Smooth muscle cell (in vitro differentiated cells): ENCODE data around the gene CAMSAP2. TPM values are rescaled to one million over a fixed set of nuclear protein-coding genes. Genes with fewer than 3 reads are reported as not detected.

Source experiments
- DNase-seq: peaks from one replicate; lab custom pipeline; 2025; ENCODE audit not compliant: unreplicated experiment; lab: John Stamatoyannopoulos, UW
- H2AFZ ChIP-seq: fragments of 200-600 bp; sonication (generic); 2 replicates; pipeline ENCODE4 v1.6.0; 2016; ENCODE audit warnings: antibody characterized with exemption, low read depth, mild to moderate bottlenecking
- H3F3A ChIP-seq: fragments of 200-600 bp; sonication (generic); 2 replicates; pipeline ENCODE4 v1.6.0; 2017; ENCODE audit warnings: antibody characterized with exemption, low read depth
- H3K27ac ChIP-seq: fragments of 200-600 bp; sonication (generic); 2 replicates; pipeline ENCODE4 v1.5.1; 2016; ENCODE audit warnings: low read depth, mild to moderate bottlenecking
- H3K27me3 ChIP-seq: fragments of 200-600 bp; sonication (generic); 2 replicates; pipeline ENCODE4 v1.6.1; 2016; ENCODE audit warnings: low read depth, mild to moderate bottlenecking
- H3K36me3 ChIP-seq: fragments of 200-600 bp; sonication (generic); 2 replicates; pipeline ENCODE4 v1.5.1; 2016; ENCODE audit warnings: low read depth
- H3K4me1 ChIP-seq: fragments of 200-600 bp; sonication (generic); 2 replicates; pipeline ENCODE4 v1.5.1; 2016; ENCODE audit warnings: low read depth
- H3K4me2 ChIP-seq: fragments of 200-600 bp; sonication (generic); 2 replicates; pipeline ENCODE4 v1.6.0; 2016; ENCODE audit warnings: mild to moderate bottlenecking
- H3K4me3 ChIP-seq: fragments of 200-600 bp; sonication (generic); 2 replicates; pipeline ENCODE4 v1.5.1; 2016; ENCODE audit warnings: mild to moderate bottlenecking
- H3K79me2 ChIP-seq: fragments of 200-600 bp; sonication (generic); 2 replicates; pipeline ENCODE4 v1.6.0; 2016; ENCODE audit warnings: low read depth, mild to moderate bottlenecking
- H3K9ac ChIP-seq: fragments of 200-600 bp; sonication (generic); 2 replicates; pipeline ENCODE4 v1.6.0; 2016; ENCODE audit warnings: low read depth
- H3K9me3 ChIP-seq: fragments of 200-600 bp; sonication (generic); replicated peaks from 2 replicates; pipeline ENCODE4 v1.5.1; 2016; ENCODE audit warnings: low read depth
- H4K20me1 ChIP-seq: fragments of 200-600 bp; sonication (generic); 2 replicates; pipeline ENCODE4 v1.6.0; 2016; ENCODE audit warnings: low read depth
- CTCF ChIP-seq: fragments of 200-600 bp; sonication (generic); IDR thresholded peaks from 2 replicates; pipeline ENCODE4 v1.5.1; 2017; ENCODE audit warnings: borderline replicate concordance, mild to moderate bottlenecking, antibody characterized with exemption; ENCODE audit not compliant: insufficient read depth, poor library complexity, severe bottlenecking
- WGBS: methylation state at CpG from one replicate; pipeline ENCODE4 v1.1.7; 2016; ENCODE audit warnings: low lambda C conversion rate; 5-methylcytosine and 5-hydroxymethylcytosine counted together
- polyA plus RNA-seq: library from polyadenylated mRNA; unstranded; fragments of >200 nt; fragmentation: Nextera tagmentation; extraction: Ambion mirVana; gene quantifications from 2 replicates; pipeline ENCODE4 v1.2.1, GENCODE V29; 2016
- total RNA-seq: library from RNA; depleted of rRNA; stranded (reverse); fragments of >200 nt; gene quantifications from 2 replicates; pipeline ENCODE4 v1.2.3, GENCODE V29; 2014

CAMSAP2 gene
- total and polyA plus RNA-seq, 2 experiments from 2014 or later = 12.9 to 57.5 TPM

- Histone ChIP-seq H3K79me2 (peaks cover 9% of the 10 kb centered on the region), H4K20me1 (peaks cover 5% of the 10 kb centered on the region), H3K27me3 (no peaks in the 10 kb centered on the region), H3K9ac (no peak overlapping the region), H2AFZ (no peak overlapping the region), H3K4me3 (peak overlapping the region; percentile 73), H3K9me3 (no peaks in the 10 kb centered on the region), H3F3A (peaks cover 8% of the 10 kb centered on the region), H3K4me2 (peak overlapping the region; percentile 92), H3K36me3 (no peaks in the 10 kb centered on the region), H3K4me1 (peaks cover 52% of the 10 kb centered on the region), H3K27ac (no peak overlapping the region)
- no peak for DNase-seq
- no peak for TF ChIP-seq CTCF
- whole genome bisulfite sequencing = 28% methylated on average over 4 of the region's 4 CpGs
These were observed 153.9 kb downstream of the CAMSAP2 start for GRCh38 chr1:200892546-200892945.

DNA sequence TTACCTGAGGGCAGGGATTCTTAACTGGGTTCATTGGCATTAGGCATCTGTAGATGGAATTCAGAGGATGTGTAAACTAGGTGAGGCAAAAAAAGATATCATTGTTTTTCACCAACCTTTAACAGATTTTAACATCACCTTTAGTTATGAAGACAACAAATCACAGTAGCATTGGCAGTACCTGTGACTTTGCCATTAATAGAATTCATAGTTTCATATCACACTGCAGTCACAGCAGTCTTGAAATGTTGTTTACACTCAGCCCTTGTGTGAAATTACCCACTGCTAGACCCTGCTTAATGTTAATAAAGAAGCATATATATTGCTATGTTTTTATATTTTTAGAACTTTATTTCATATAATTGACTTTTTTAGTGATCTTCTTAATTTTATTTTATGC lies 154.3 kb downstream of the CAMSAP2 start:
- H3K9me3 ChIP-seq = no peaks in the 10 kb centered on the region
- peak overlapping the region; percentile 73 for H3K4me3 ChIP-seq
- H4K20me1 ChIP-seq = peaks cover 9% of the 10 kb centered on the region
- H2AFZ ChIP-seq = no peak overlapping the region
- H3F3A ChIP-seq = peaks cover 8% of the 10 kb centered on the region
- H3K36me3 ChIP-seq = no peaks in the 10 kb centered on the region
- no peaks in the 10 kb centered on the region for H3K27me3 ChIP-seq
- H3K4me1 ChIP-seq = peaks cover 48% of the 10 kb centered on the region
- H3K79me2 ChIP-seq = peaks cover 9% of the 10 kb centered on the region
- no peak overlapping the region for H3K27ac ChIP-seq
- no peak overlapping the region for H3K9ac ChIP-seq
- H3K4me2 ChIP-seq = peak overlapping the region; percentile 75
- DNase-seq = no peak
- no peak for TF ChIP-seq CTCF

DNA sequence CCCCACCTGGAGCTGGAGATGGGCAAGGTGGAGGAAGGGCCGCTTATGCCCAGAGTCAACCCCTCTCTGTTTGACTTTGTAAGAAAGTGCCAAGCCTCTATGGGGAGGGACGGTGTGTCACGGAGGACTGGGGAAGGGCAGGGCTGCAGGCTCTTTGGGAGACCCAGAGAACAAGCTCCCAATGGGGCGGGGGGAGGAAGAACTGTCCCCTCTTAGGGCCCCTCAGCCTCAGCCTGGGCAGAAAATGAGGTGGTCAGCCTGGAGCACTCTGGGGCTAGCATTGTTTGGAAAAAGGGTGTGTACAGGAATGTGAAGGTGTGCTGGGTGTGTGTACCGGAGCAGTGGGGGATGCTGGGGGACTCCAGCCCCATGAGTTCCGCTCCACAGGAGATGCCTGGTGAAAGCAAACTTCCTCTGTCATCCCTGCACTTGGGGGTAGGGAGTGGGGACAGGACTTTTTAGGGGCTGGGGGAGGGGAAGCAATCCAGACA lies 154.8 kb downstream of the CAMSAP2 start:
- H3F3A ChIP-seq = peaks cover 8% of the 10 kb centered on the region
- DNase-seq = no peak
- H2AFZ ChIP-seq = no peak overlapping the region
- H3K4me2 ChIP-seq = peak overlapping the region; percentile 75
- 49% methylated on average over 6 of the region's 6 CpGs for whole genome bisulfite sequencing
- H4K20me1 ChIP-seq = peaks cover 13% of the 10 kb centered on the region
- H3K9ac ChIP-seq = no peak overlapping the region
- no peaks in the 10 kb centered on the region for H3K36me3 ChIP-seq
- H3K4me1 ChIP-seq = peaks cover 43% of the 10 kb centered on the region
- no peak overlapping the region for H3K27ac ChIP-seq
- H3K9me3 ChIP-seq = no peaks in the 10 kb centered on the region
- TF ChIP-seq CTCF = no peak
- H3K4me3 ChIP-seq = peak overlapping the region; percentile 73
- peaks cover 9% of the 10 kb centered on the region for H3K79me2 ChIP-seq
- no peaks in the 10 kb centered on the region for H3K27me3 ChIP-seq

GRCh38 chr1:200894712-200895442 lies 156.2 kb downstream of the CAMSAP2 start, which contains the start of gene INAVA:
TSS of gene INAVA (plus strand) at chr1:200894900. CDS start at chr1:200898401, 3,501 bp downstream.
- no peak within 1 kb of the TSS for H2AFZ ChIP-seq
- H3K4me2 ChIP-seq = peak within 1 kb of the TSS; percentile 75
- peak within 1 kb of the TSS; percentile 73 for H3K4me3 ChIP-seq
- no peaks in the 10 kb centered on the region for H3K27me3 ChIP-seq
- H3K4me1 ChIP-seq = peaks cover 41% of the 10 kb centered on the region
- peak within 1 kb of the TSS; percentile 49 for H3K9ac ChIP-seq
- peaks cover 8% of the 10 kb centered on the region for H3F3A ChIP-seq
- H3K27ac ChIP-seq = peak within 1 kb of the TSS; percentile 79
- TF ChIP-seq CTCF = no peak
- no peak for DNase-seq
- no peaks in the 10 kb centered on the region for H3K36me3 ChIP-seq
- H3K9me3 ChIP-seq = no peaks in the 10 kb centered on the region
- WGBS = 63% methylated on average over 14 of the region's 15 CpGs
- H3K79me2 ChIP-seq = peaks cover 9% of the 10 kb centered on the region
- H4K20me1 ChIP-seq = peaks cover 16% of the 10 kb centered on the region
